Spleen (tissue), 11 donors: ENCODE measurements around the gene HNRNPH2. TPM values are rescaled to one million over a fixed set of nuclear protein-coding genes. Genes with fewer than 3 reads are reported as not detected.

ENCODE experiments used
- DNase-seq: peaks from one replicate; pipeline ENCODE4 v3.0.0-alpha.2; 2020
- H3K27ac ChIP-seq, 8 donors: fragments of 200-600 bp; sonication (generic) in 7 of 8; 1 replicate in 4 of 8; 2 replicates in 4 of 8; pipeline versions ENCODE4 v1.5.0 to v1.8.0; 2016 to 2021; ENCODE audit warnings: inconsistent platforms in 4 of 8, mild to moderate bottlenecking in 4 of 8, moderate library complexity in 1 of 8
- H3K27me3 ChIP-seq, 7 donors: fragments of 200-600 bp; sonication (generic) in 6 of 7; replicated peaks in 1 of 7; 1 replicate in 4 of 7; 2 replicates in 3 of 7; pipeline versions ENCODE4 v1.5.0 to v1.8.0; 2016 to 2021; ENCODE audit warnings: inconsistent platforms in 3 of 7, mild to moderate bottlenecking in 1 of 7
- H3K36me3 ChIP-seq, 6 donors: fragments of 200-600 bp; sonication (generic) in 5 of 6; 1 replicate in 4 of 6; 2 replicates in 2 of 6; pipeline versions ENCODE4 v1.5.0 to v1.8.0; 2016 to 2021; ENCODE audit warnings: inconsistent platforms in 2 of 6
- H3K4me1 ChIP-seq, 6 donors: fragments of 200-600 bp; sonication (generic) in 5 of 6; 1 replicate in 3 of 6; 2 replicates in 3 of 6; pipeline versions ENCODE4 v1.5.0 to v1.8.0; 2016 to 2021; ENCODE audit warnings: inconsistent platforms in 3 of 6
- H3K4me3 ChIP-seq, 8 donors: fragments of 200-600 bp; sonication (generic) in 7 of 8; 1 replicate in 4 of 8; 2 replicates in 4 of 8; pipeline versions ENCODE4 v1.5.0 to v1.8.0; 2016 to 2021; ENCODE audit warnings: inconsistent platforms in 4 of 8, mild to moderate bottlenecking in 4 of 8, moderate library complexity in 2 of 8
- H3K9me3 ChIP-seq, 8 donors: fragments of 200-600 bp; sonication (generic) in 7 of 8; 1 replicate in 4 of 8; 2 replicates in 4 of 8; pipeline versions ENCODE4 v1.5.0 to v1.8.0; 2016 to 2021; ENCODE audit warnings: inconsistent platforms in 4 of 8
- POLR2A ChIP-seq, 3 donors: fragments of 450-650 bp; IDR thresholded peaks; one replicate each; pipeline ENCODE4 v1.5.1; 2017; ENCODE audit warnings: antibody characterized with exemption in 3 of 3, mild to moderate bottlenecking in 1 of 3
- POLR2AphosphoS5 ChIP-seq, 3 donors: sonication (generic); formaldehyde crosslinking; IDR thresholded peaks; one replicate each; pipeline ENCODE4 v1.5.1; 2017; ENCODE audit warnings: antibody characterized with exemption in 3 of 3
- WGBS, 5 donors: extraction: QIAGEN DNeasy Blood & Tissue Kit in 3 of 5; methylation state at CpG; one replicate each; pipeline versions ENCODE4 v1.1.5 to v1.1.7; 2013 to 2018; 5-methylcytosine and 5-hydroxymethylcytosine counted together
- intact Hi-C: fragments of 100-400 bp; cut with DNase I; formaldehyde crosslinking; loops from one replicate; pipeline ENCODE4 v1.15.0; 2023; ENCODE audit warnings: low total_unique reads
- polyA plus RNA-seq, 3 donors: library from polyadenylated mRNA; stranded (reverse); fragments of 200-250 nt; gene quantifications; one replicate each; pipeline ENCODE4 v1.2.1, GENCODE V29; 2013
- total RNA-seq, 7 donors: library from RNA; depleted of rRNA in 3 of 7; stranded (reverse); fragments of >200 nt in 3 of 7; fragmentation: NEBNext Ultra II Directional in 4 of 7; extraction: Animal tissue kit (Norgen Biotek cat#: 25700) in 4 of 7; gene quantifications; one replicate each; pipeline versions ENCODE4 v1.1.0 to v1.2.1, GENCODE V29; 2016 to 2021
- TF ChIP-seq, protein P1 (sequence below), 11 experiments: fragments of 200-600 bp in 7 of 11; fragments of 450-650 bp in 4 of 11; sonication (generic) in 4 of 11; IDR thresholded peaks in 8 of 11; conservative IDR thresholded peaks in 3 of 11; 1 replicate in 7 of 11; 2 replicates in 4 of 11; pipeline versions ENCODE4 v1.4.0 to v1.8.0; 2016 to 2021; ENCODE audit warnings: antibody characterized with exemption in 11 of 11, inconsistent platforms in 4 of 11, mild to moderate bottlenecking in 1 of 11
- donor health status: healthy with polysubstance abuse.
- donor health status: DM: no; HTN: no; CAD: no; lungs with moderate emphysema.
- donor health status: DM: no; HTN: no; CAD: no.
- donor health status: Bipolar disorder and iron deficiency.
- donor health status: healthy.
- donor health status: DM: no; HTN: no; CAD: no.
- donor health status: DM: yes; HTN: yes; CAD: no.

HNRNPH2 gene
- total and polyA plus RNA-seq, 10 donors: 34.1 to 74.1 (median 65.4) TPM

DNA sequence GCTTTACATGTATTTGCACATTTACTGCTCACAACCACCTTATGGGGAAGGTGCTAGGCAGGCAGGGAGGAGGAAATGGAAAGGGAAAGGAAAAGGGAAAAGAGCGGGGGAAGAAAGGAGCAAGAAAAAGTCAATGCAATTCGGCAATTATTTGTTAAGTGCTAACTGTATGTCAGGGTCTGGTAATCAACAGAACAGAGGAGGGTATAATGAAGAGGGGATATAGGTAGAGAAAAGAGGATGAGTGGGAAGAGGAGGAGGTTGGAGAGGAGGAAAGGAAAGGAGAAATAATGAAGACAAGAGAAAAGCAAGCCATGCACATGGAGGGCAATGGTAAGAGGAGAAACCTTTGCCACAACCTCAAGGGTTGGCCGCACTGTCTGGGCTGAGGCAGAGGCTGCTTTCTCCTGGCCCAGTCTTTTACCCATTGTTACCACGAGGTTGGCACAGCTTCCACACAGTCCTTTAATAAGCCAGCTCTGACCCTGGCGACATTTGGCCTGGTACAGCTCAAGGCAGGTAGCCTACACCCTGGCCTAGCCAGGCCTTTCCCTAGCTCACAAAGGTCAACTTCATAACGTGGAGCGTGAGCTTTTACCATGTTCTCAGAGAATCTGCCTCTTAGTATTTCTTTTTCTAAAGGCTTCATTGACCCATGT is 22.9 kb upstream of the HNRNPH2 start:
- no peaks in the 10 kb centered on the region for H3K9me3 ChIP-seq
- DNase-seq: no peak
- intact Hi-C loops: no loop called here
- TF ChIP-seq POLR2A (IDR thresholded peaks at IDR 0.05) (no peak), POLR2AphosphoS5 (IDR thresholded peaks at IDR 0.05) (no peak)
- TF ChIP-seq, protein P1, sequence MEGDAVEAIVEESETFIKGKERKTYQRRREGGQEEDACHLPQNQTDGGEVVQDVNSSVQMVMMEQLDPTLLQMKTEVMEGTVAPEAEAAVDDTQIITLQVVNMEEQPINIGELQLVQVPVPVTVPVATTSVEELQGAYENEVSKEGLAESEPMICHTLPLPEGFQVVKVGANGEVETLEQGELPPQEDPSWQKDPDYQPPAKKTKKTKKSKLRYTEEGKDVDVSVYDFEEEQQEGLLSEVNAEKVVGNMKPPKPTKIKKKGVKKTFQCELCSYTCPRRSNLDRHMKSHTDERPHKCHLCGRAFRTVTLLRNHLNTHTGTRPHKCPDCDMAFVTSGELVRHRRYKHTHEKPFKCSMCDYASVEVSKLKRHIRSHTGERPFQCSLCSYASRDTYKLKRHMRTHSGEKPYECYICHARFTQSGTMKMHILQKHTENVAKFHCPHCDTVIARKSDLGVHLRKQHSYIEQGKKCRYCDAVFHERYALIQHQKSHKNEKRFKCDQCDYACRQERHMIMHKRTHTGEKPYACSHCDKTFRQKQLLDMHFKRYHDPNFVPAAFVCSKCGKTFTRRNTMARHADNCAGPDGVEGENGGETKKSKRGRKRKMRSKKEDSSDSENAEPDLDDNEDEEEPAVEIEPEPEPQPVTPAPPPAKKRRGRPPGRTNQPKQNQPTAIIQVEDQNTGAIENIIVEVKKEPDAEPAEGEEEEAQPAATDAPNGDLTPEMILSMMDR (IDR thresholded peaks at IDR 0.05 in 8 of 11, conservative IDR thresholded peaks at IDR 0.05 in 3 of 11): no peak
- no peaks in the 10 kb centered on the region for H3K36me3 ChIP-seq
- WGBS, 5 donors: 61 to 64% (median 63%) methylated on average over 7 of the region's 7 CpGs
- no peaks in the 10 kb centered on the region for H3K27me3 ChIP-seq
- H3K4me3 ChIP-seq: peak overlapping the region in 7 of 8 donors; percentile 27 to 67 (median 42)
- peak overlapping the region in 7 of 8 donors; percentile 50 to 86 (median 70) for H3K27ac ChIP-seq
- H3K4me1 ChIP-seq: peaks cover 0 to 42% (median 0%) of the 10 kb centered on the region in 6 donors

DNA sequence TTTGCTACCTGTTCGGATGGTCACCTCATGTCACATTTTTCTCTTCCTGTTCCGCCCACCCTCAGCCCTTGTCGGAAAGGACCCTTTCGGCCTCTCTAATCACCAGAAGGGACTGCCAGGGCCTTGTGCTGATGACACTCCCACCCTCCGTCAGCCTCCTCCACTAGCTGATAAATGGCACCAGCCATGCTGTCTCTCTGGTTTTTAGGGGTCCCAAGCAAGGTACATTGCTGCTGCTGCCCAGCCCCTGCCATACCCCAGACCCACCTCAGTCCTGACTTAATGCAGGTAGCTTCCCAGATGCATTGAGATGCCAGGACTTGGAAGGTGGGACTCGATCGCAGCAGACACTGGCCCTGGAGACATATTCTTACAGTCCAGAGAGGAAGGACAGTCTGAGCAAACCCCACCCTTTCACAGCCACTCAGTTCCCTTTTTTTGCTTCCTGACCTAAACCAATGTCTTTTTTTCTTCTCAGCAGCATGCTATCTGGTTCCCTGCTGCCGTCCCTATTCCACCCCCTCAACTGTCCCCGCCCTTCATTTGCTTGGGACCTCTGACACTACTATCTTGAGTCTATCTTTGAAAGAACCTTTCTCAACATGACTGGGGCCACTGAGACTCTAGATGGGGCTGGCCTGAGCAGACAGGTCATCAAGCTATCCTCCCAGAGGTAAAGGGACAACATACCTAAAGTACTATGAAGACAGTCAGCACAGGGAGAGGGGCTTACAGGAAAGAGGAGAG is 22.1 kb upstream of the HNRNPH2 start, which contains the start of gene BTK:
TSS of gene BTK (minus strand) at position 397 of the 747 bp plus-strand sequence. CDS start 10,907 bp downstream, outside the sequence.
- intact Hi-C loops: no loop called here
- H3K4me3 ChIP-seq: peak within 1 kb of the TSS in 7 of 8 donors; percentile 27 to 67 (median 42)
- no peak for DNase-seq
- TF ChIP-seq POLR2AphosphoS5 (IDR thresholded peaks at IDR 0.05) (peak in 2 of 3 donors; percentile 48 to 55), POLR2A (IDR thresholded peaks at IDR 0.05) (no peak)
- TF ChIP-seq, protein P1 (IDR thresholded peaks at IDR 0.05 in 8 of 11, conservative IDR thresholded peaks at IDR 0.05 in 3 of 11): no peak
- H3K27me3 ChIP-seq: no peaks in the 10 kb centered on the region
- no peaks in the 10 kb centered on the region for H3K9me3 ChIP-seq
- H3K4me1 ChIP-seq: peaks cover 0 to 47% (median 0%) of the 10 kb centered on the region in 6 donors
- no peaks in the 10 kb centered on the region for H3K36me3 ChIP-seq
- peak within 1 kb of the TSS in 7 of 8 donors; percentile 50 to 86 (median 70) for H3K27ac ChIP-seq
- 34 to 60% (median 42%) methylated on average over 9 of the region's 9 CpGs for WGBS, 5 donors

DNA sequence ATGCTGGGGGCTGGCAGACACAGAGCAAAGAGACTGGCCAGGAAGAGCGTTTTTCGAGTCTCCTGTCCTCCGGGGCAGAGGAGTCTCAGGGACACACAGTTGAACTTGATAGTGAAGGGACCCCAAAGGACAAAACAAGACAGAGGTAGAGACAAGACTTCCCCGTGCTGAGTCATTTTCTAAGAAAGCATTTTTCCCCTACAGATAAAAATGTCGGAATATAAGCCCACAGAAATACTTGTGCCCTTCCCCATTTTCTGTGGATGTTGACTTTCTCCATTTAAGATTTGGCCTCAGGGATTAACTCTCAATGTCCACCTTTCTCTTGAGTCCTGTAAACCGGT is 21.5 kb upstream of the HNRNPH2 start:
- TF ChIP-seq, protein P1 (IDR thresholded peaks at IDR 0.05 in 8 of 11, conservative IDR thresholded peaks at IDR 0.05 in 3 of 11): no peak
- TF ChIP-seq POLR2A (IDR thresholded peaks at IDR 0.05) (no peak), POLR2AphosphoS5 (IDR thresholded peaks at IDR 0.05) (no peak)
- WGBS, 5 donors: 46 to 67% (median 62%) methylated on average over 6 of the region's 6 CpGs
- no peaks in the 10 kb centered on the region for H3K9me3 ChIP-seq
- no peaks in the 10 kb centered on the region for H3K27me3 ChIP-seq
- H3K4me1 ChIP-seq: peaks cover 0 to 50% (median 2%) of the 10 kb centered on the region in 6 donors
- peak overlapping the region in 2 of 8 donors; percentile 44 to 67 for H3K4me3 ChIP-seq
- H3K27ac ChIP-seq: peak overlapping the region in 7 of 8 donors; percentile 39 to 86 (median 70)
- intact Hi-C loops: no loop called here
- DNase-seq: no peak
- H3K36me3 ChIP-seq: no peaks in the 10 kb centered on the region

DNA sequence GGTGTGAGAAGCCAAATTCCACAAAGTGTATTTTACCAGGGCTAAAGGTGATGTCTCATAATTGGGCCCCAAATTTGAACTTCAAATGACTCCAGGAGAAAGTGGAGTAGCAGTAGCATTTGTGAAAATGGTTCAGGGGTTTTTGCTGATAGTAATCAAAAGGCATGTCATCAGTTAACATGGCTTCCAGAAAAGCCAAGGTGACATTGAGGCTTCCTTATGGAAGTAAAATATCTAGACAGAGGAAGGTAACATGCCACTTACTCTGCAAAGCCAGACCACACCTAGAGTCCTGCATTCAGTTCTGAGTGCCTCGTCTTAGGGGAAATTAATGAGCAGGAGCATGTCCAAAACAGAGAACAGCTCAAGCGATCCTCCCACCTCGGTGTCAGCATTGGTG is 19.4 kb upstream of the HNRNPH2 start:
- no peak for TF ChIP-seq POLR2AphosphoS5 (IDR thresholded peaks at IDR 0.05)
- TF ChIP-seq, protein P1 (IDR thresholded peaks at IDR 0.05 in 8 of 11, conservative IDR thresholded peaks at IDR 0.05 in 3 of 11): no peak
- no peak for TF ChIP-seq POLR2A (IDR thresholded peaks at IDR 0.05)
- Histone ChIP-seq H3K27ac (no peak overlapping the region), H3K36me3 (peaks cover 0 to 19% (median 0%) of the 10 kb centered on the region in 6 donors), H3K4me3 (no peak overlapping the region), H3K4me1 (peaks cover 0 to 52% (median 19%) of the 10 kb centered on the region in 6 donors), H3K9me3 (no peaks in the 10 kb centered on the region), H3K27me3 (no peaks in the 10 kb centered on the region)
- DNase-seq: no peak
- WGBS, 5 donors: 84 to 95% (median 93%) methylated on average over 3 of the region's 3 CpGs
- intact Hi-C loops: no loop called here
